Adrenal gland (tissue), 12 donors: ENCODE data around the gene GLS. TPM values are rescaled to one million over a fixed set of nuclear protein-coding genes. Genes with fewer than 3 reads are reported as not detected.
A peak's percentile ranks its signal among the peaks of the same experiment; 100 is the strongest.

Experiments used
- DNase-seq, 7 donors: peaks; one replicate each; pipeline ENCODE4 v3.0.0-alpha.2; 2019 to 2020
- H3K27ac ChIP-seq, 5 donors: fragments of 200-600 bp; sonication (generic) in 4 of 5; 1 replicate in 3 of 5; 2 replicates in 2 of 5; pipeline versions ENCODE4 v1.5.1 to v1.8.0; 2016 to 2020; ENCODE audit warnings: mild to moderate bottlenecking in 1 of 5
- H3K27me3 ChIP-seq: fragments of 200-600 bp; 2 replicates; pipeline ENCODE4 v1.8.0; 2021
- H3K36me3 ChIP-seq, 2 donors: fragments of 200-600 bp; replicated peaks in 1 of 2; 1 replicate in 1 of 2; 2 replicates in 1 of 2; pipeline versions ENCODE4 v1.5.1 to v1.8.0; 2018 to 2022
- H3K4me1 ChIP-seq, 2 donors: fragments of 200-600 bp; replicated peaks in 1 of 2; 1 replicate in 1 of 2; 2 replicates in 1 of 2; pipeline versions ENCODE4 v1.5.1 to v1.8.0; 2018 to 2021
- H3K4me3 ChIP-seq, 4 donors: fragments of 200-600 bp; sonication (generic) in 3 of 4; one replicate each; pipeline ENCODE4 v1.5.1; 2016 to 2018
- H3K9me3 ChIP-seq, 3 donors: fragments of 200-600 bp; sonication (generic) in 1 of 3; replicated peaks in 1 of 3; 1 replicate in 2 of 3; 2 replicates in 1 of 3; pipeline versions ENCODE4 v1.5.1 to v1.8.0; 2016 to 2021
- CTCF ChIP-seq, 6 experiments: fragments of 450-650 bp in 4 of 6; fragments of 200-600 bp in 2 of 6; sonication (generic) in 1 of 6; IDR thresholded peaks; 1 replicate in 5 of 6; 2 replicates in 1 of 6; pipeline versions ENCODE4 v1.5.1 to v1.8.0; 2016 to 2021; ENCODE audit warnings: antibody characterized with exemption in 6 of 6, mild to moderate bottlenecking in 2 of 6, moderate library complexity in 1 of 6
- POLR2A ChIP-seq, 2 donors: fragments of 450-650 bp; IDR thresholded peaks; one replicate each; pipeline ENCODE4 v1.6.1; 2017; ENCODE audit warnings: antibody characterized with exemption in 2 of 2, mild to moderate bottlenecking in 2 of 2, moderate library complexity in 1 of 2
- WGBS, 4 donors: extraction: QIAGEN DNeasy Blood & Tissue Kit in 2 of 4; methylation state at CpG; one replicate each; pipeline versions ENCODE4 v1.1.5 to v1.1.7; 2013 to 2017; 5-methylcytosine and 5-hydroxymethylcytosine counted together
- intact Hi-C, 2 donors: fragments of 100-400 bp; cut with DNase I; formaldehyde crosslinking; loops; one replicate each; pipeline versions ENCODE4 v1.14.1 to v1.15.0; 2022 to 2023
- polyA plus RNA-seq, 3 donors: library from polyadenylated mRNA; stranded (reverse); fragments of 200-250 nt in 2 of 3; fragments of 350-450 nt in 1 of 3; fragmentation: Illumina TruSeq in 1 of 3; extraction: RNeasy Lipid Tissue Mini Kit (QIAGEN cat#74804) in 1 of 3; gene quantifications; one replicate each; pipeline ENCODE4 v1.2.3, GENCODE V29; 2013 to 2014
- total RNA-seq, 9 donors: library from RNA; depleted of rRNA in 4 of 9; stranded (reverse); fragments of >200 nt in 4 of 9; fragments of 120-200 nt in 1 of 9; fragmentation: NEBNext Ultra II Directional in 1 of 9; extraction: Animal tissue kit (Norgen Biotek cat#: 25700) in 1 of 9; gene quantifications; one replicate each; pipeline versions ENCODE4 v1.1.0 to v1.2.4, GENCODE V29; 2013 to 2023
- donor health status: healthy with polysubstance abuse.
- donor health status: Bipolar disorder and iron deficiency.
- donor health status: DM: yes; HTN: yes; CAD: no.
- donor health status: DM: no; HTN: no; CAD: no.
- donor health status: DM: no; HTN: no; CAD: no.
- donor health status: DM: yes; HTN: yes; CAD: no.

Gene GLS
- total and polyA plus RNA-seq, 12 donors = 55.3 to 527 (median 254) TPM

- intact Hi-C loops = no loop called here
- Histone ChIP-seq H3K9me3 (no peaks in the 10 kb centered on the region), H3K27me3 (no peaks in the 10 kb centered on the region), H3K36me3 (peaks cover 0 to 99% of the 10 kb centered on the region in 2 donors), H3K27ac (peak overlapping the region in 1 of 5 donors; percentile 2), H3K4me1 (no peaks in the 10 kb centered on the region), H3K4me3 (no peak overlapping the region)
- DNase-seq = no peak
- TF ChIP-seq POLR2A (IDR thresholded peaks at IDR 0.05) (no peak), CTCF (IDR thresholded peaks at IDR 0.05) (no peak)
- WGBS, 4 donors = 74 to 81% (median 78%) methylated on average over 5 of the region's 5 CpGs
Observed at GRCh38 chr2:190984595-190984994, 104.0 kb downstream of the GLS start.

GRCh38 chr2:190986221-190986953 lies 105.8 kb downstream of the GLS start:
- no peaks in the 10 kb centered on the region for H3K4me1 ChIP-seq
- intact Hi-C loops = no loop called here
- H3K27me3 ChIP-seq = no peaks in the 10 kb centered on the region
- no peaks in the 10 kb centered on the region for H3K9me3 ChIP-seq
- no peak overlapping the region for H3K4me3 ChIP-seq
- H3K27ac ChIP-seq = no peak overlapping the region
- H3K36me3 ChIP-seq = peaks cover 0 to 100% of the 10 kb centered on the region in 2 donors
- WGBS, 4 donors = 82 to 88% (median 87%) methylated on average over 13 of the region's 13 CpGs
- no peak for DNase-seq
- TF ChIP-seq CTCF (IDR thresholded peaks at IDR 0.05) (no peak), POLR2A (IDR thresholded peaks at IDR 0.05) (no peak)

- Histone ChIP-seq H3K9me3 (no peaks in the 10 kb centered on the region), H3K4me3 (no peak overlapping the region), H3K27ac (no peak overlapping the region), H3K4me1 (no peaks in the 10 kb centered on the region), H3K27me3 (no peaks in the 10 kb centered on the region), H3K36me3 (peaks cover 0 to 97% of the 10 kb centered on the region in 2 donors)
- no peak for DNase-seq
- TF ChIP-seq POLR2A (IDR thresholded peaks at IDR 0.05) (no peak), CTCF (IDR thresholded peaks at IDR 0.05) (no peak)
- WGBS, 4 donors = 93 to 97% (median 96%) methylated on average over 1 of the region's 1 CpG
- intact Hi-C loops = no loop called here
Observed at GRCh38 chr2:190987116-190987515, 106.5 kb downstream of the GLS start.

DNA sequence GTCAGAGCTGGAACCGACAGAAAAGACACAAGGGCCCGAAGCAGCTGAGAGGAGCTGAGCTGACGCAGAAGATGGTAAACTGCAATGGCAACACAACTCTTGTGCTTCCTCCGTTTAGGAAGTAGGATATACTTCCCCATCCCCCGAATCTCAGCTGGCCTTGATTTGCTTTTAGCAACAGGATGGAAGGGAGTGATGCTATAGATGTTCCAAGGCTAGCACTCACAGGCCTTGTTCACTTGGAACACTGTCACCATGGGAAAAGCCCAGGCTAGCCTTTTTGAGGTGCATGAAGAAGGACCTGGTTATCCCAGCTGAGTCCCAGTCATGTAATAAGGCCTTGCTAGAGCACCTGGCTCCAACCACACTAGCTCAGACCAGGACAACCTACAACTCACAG lies 107.3 kb downstream of the GLS start:
- no peaks in the 10 kb centered on the region for H3K27me3 ChIP-seq
- intact Hi-C loops = no loop called here
- no peaks in the 10 kb centered on the region for H3K9me3 ChIP-seq
- peaks cover 0 to 90% of the 10 kb centered on the region in 2 donors for H3K36me3 ChIP-seq
- WGBS, 4 donors = 88 to 93% (median 90%) methylated on average over 5 of the region's 5 CpGs
- no peak overlapping the region for H3K4me3 ChIP-seq
- TF ChIP-seq POLR2A (IDR thresholded peaks at IDR 0.05) = no peak
- TF ChIP-seq CTCF (IDR thresholded peaks at IDR 0.05) = no peak
- H3K4me1 ChIP-seq = no peaks in the 10 kb centered on the region
- no peak overlapping the region for H3K27ac ChIP-seq
- DNase-seq = no peak
